GM23248 (cell line): ENCODE data around the gene PGPEP1.

Source experiments
- EZH2 ChIP-seq: fragments of 200-600 bp; sonication (generic); IDR thresholded peaks from 2 replicates; pipeline ENCODE4 v1.6.1; 2018; ENCODE audit warnings: antibody characterized with exemption, mild to moderate bottlenecking; ENCODE audit not compliant: insufficient read depth, poor library complexity, severe bottlenecking
- EZH2phosphoT487 ChIP-seq: fragments of 200-600 bp; sonication (generic); IDR thresholded peaks from 2 replicates; pipeline ENCODE4 v1.6.1; 2018; ENCODE audit warnings: antibody characterized with exemption, moderate library complexity, mild to moderate bottlenecking, low read depth; ENCODE audit not compliant: insufficient read depth

GRCh38 chr19:18385359-18385674 is 44.9 kb downstream of the PGPEP1 start:
- no peak for TF ChIP-seq EZH2phosphoT487
- TF ChIP-seq EZH2 = no peak
